Measurements from ENCODE around the gene WDR70.
"Not testable (repeated sequence)": the region's sequence is repeated elsewhere in the genome, so short reads cannot be mapped to it uniquely, and the experiment has no call there.

Gene WDR70

GRCh38 chr5:37575541-37576489, 196.7 kb downstream of the WDR70 start:
- peak; percentile 78 for DNase-seq

GRCh38 chr5:37576552-37576951, 197.4 kb downstream of the WDR70 start:
- peak; percentile 42 for DNase-seq

GRCh38 chr5:37578176-37578575, 199.1 kb downstream of the WDR70 start:
- DNase-seq = no peak

- no peak for DNase-seq
These were observed 201.0 kb downstream of the WDR70 start for GRCh38 chr5:37580106-37580505.

GRCh38 chr5:37582202-37582601, 203.1 kb downstream of the WDR70 start:
- no peak for DNase-seq

GRCh38 chr5:37593292-37593691, 214.2 kb downstream of the WDR70 start:
- DNase-seq = not testable (repeated sequence)

- DNase-seq = peak; percentile 60
These were observed 215.7 kb downstream of the WDR70 start for GRCh38 chr5:37594864-37595263.

GRCh38 chr5:37598733-37599132, 219.6 kb downstream of the WDR70 start:
- DNase-seq = no peak

GRCh38 chr5:37601163-37601562, 222.0 kb downstream of the WDR70 start:
- no peak for DNase-seq

- DNase-seq = no peak
These were observed 224.0 kb downstream of the WDR70 start for GRCh38 chr5:37603072-37603471.

GRCh38 chr5:37604290-37604689, 225.2 kb downstream of the WDR70 start:
- DNase-seq = no peak

- no peak for DNase-seq
These were observed 227.0 kb downstream of the WDR70 start for GRCh38 chr5:37606148-37606547.

GRCh38 chr5:37606632-37607248, 227.6 kb downstream of the WDR70 start:
- DNase-seq = no peak

GRCh38 chr5:37615184-37615583, 236.1 kb downstream of the WDR70 start:
- DNase-seq = no peak

- DNase-seq = no peak
These were observed 240.2 kb downstream of the WDR70 start for GRCh38 chr5:37619353-37619752.

GRCh38 chr5:37622354-37622753, 243.2 kb downstream of the WDR70 start:
- DNase-seq = not testable (repeated sequence)

- DNase-seq = no peak
These were observed 247.1 kb downstream of the WDR70 start for GRCh38 chr5:37626266-37626665.

GRCh38 chr5:37628876-37629275, 249.8 kb downstream of the WDR70 start:
- no peak for DNase-seq

- no peak for DNase-seq
These were observed 252.8 kb downstream of the WDR70 start for GRCh38 chr5:37631939-37632338.

- no peak for DNase-seq
These were observed 258.2 kb downstream of the WDR70 start for GRCh38 chr5:37637165-37637845.

GRCh38 chr5:37638897-37639296, 259.8 kb downstream of the WDR70 start:
- no peak for DNase-seq

GRCh38 chr5:37640088-37640487, 261.0 kb downstream of the WDR70 start:
- no peak for DNase-seq

GRCh38 chr5:37641933-37642332, 262.8 kb downstream of the WDR70 start:
- DNase-seq = no peak

GRCh38 chr5:37645707-37646106, 266.6 kb downstream of the WDR70 start:
- DNase-seq = no peak

Data from OCI-M1 (cell line).